DMS79 treated with DMSO at 0.1 percent for 48 hours (cell line): Measurements from ENCODE around the gene CXCR6.

Experiments used
- DNase-seq: peaks from one replicate; lab custom pipeline; 2025; lab: John Stamatoyannopoulos, UW

CXCR6 gene

DNA sequence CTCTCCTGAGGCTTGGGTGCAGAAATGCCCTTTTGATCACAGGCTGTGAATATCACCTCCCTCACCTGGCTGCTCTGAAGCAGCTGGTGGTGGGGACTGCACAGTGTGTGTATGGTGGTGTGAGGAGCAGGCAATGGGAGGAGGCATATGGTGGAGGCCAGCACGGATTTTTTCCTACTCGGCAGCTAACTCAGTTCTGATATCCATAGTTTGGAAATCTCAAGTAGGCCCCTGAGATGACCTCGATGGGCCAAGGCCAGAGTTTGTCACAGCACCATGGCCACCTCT lies 21.3 kb upstream of the CXCR6 start:
- no peak for DNase-seq

DNA sequence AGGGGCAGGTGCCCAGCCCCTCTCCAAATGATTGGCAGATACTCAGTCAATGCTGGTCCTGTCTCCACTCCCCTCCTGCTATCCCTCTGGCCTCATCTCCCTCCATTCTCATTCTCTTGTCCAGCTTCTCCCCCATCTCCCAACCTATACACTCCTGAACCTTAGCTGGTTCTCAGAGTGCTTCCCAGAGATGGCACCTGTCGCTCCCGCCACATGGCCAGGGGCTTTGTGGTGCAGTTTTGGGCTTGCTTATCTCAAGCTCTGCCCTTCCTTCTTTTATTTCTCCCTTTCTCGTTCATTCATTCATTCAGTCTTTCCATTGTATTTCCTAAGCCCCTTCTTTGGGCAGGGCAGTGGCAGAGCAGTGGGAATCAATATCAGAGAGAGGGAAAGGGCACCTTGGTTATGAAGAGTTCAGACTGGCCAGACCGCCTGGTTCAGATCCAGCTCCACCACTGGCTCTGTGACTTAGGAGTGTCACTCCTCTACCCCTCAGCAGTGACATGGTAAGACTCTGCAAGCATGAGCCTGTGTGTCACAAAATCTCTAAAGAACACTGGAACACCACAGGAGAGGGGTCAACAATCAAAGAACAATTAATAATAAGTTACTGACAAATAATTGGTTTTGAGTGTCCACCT lies 20.2 kb upstream of the CXCR6 start:
- no peak for DNase-seq

DNA sequence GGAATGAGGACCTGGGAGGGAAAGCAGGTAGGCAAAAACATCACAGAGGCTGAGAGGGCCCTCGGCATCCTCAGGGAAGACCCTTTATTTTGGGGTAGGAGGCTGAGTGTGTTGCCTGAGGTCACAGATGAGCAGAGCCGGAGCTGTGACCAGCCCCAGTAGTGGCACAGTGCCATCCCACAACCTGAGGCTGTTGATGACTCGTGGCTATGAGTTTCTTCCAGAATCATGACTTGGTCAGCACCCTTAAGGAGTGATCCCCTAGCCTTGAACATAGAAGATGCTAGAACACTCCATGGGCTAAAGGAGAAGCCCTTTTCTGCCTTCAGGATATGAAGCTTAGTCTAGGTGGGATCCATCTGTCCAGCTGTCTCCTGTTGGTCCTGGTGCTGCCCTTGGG lies 19.5 kb upstream of the CXCR6 start:
- no peak for DNase-seq

DNA sequence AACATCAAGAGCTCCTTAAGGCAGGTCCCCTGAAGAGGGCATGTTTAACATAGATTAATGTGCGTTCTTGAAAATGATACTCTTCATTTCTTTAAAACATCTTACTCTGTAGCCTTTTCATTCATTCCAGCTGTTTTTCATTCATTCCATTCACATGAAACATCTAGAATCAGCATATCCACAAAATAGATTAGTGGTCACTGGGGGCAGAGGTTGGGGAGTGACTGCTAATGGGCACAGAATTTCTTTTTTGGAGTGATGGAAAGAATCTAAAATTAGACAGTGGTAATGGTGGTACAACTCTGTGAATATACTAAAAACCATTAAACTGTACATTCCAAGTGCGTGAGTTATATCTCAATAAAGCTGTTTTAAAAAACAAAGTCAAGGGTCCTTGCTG lies 15.4 kb upstream of the CXCR6 start:
- no peak for DNase-seq

DNA sequence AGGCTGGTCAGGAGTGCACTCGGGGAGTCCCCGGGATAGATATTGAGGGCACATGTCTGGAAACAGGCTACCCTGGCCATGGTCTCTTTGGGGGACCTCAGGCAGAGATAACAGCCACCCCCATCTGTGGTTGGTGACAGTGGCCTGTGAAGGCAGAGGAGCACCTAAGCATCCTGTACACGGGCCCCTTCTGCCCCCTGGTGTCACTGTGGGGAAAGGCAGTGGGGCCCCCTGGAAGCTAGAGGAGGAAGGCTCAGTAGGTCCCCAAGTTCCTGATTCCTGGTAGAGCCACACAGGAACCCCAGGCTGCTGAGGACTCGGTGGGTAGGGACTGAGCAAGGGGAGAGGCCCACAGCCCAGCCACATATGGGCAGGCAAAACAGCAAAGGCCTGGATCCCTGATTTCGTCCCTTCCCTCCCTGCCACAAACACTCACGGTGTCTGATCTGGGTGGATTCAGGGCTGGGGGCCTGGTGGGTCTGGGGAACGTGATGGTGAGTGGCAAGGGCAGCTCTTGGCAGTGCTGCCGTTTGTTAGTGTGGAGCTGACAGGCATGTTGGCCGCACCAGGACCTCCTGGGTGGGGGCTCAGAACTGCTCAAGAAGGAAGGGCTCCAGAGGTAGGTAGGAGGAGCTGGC lies 14.1 kb upstream of the CXCR6 start:
- no peak for DNase-seq

DNA sequence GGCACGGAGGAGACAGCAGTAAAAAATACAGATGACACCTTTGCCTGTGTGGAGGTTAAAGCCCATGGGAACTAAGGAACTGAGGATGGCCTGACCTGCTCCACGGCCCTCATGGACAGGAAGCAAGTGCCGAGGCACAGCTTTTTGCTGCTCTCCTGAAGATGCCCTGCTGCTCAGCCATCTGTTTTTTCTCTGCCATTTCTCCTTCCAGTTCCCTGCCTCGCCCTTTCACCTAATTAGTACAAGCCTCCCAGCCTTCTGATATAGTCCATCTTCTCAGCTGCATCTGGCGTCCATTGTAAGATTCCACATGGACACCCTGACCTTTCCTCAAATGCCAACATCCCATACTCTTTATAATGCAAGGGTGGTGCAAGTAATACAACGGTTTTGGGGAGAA lies 11.8 kb upstream of the CXCR6 start:
- no peak for DNase-seq

DNA sequence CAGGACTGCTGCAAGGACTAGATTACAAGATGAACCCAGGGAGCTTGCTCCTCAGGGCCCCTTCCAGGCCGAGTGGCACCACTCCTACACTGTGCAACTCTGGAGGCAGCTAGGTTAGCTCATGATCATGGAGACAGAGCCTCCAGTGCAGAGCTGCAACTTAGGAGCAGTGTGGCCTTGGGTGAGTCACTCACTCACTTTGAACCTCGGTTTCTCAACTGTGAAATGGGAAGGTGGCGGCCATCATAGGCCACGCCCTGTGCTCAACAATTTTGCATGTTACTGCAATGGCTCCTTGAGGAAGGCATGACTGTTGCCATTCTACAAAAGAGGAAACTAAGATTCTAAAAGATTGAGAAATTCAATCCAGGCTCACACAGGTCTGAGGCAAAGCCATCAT lies 11.2 kb upstream of the CXCR6 start:
- DNase-seq = no peak

DNA sequence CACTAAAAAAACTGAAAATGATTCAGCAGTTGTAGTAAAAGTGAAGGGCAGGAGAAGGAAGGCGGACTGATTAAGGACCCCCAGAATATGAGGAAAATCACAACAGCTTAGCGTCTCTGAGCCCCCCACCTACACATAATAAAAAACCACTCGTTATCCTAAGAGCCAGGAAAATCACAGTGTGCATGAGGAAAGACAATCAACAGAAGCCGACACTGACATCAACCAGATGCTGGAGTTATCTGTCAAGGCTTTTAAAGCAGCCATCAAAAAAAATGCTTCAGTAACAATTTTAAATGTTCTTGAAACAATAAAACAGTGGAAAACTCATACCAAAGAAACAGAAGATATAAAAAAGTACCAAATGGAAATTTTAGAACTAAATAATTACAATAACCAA lies 9.7 kb upstream of the CXCR6 start:
- DNase-seq = no peak

DNA sequence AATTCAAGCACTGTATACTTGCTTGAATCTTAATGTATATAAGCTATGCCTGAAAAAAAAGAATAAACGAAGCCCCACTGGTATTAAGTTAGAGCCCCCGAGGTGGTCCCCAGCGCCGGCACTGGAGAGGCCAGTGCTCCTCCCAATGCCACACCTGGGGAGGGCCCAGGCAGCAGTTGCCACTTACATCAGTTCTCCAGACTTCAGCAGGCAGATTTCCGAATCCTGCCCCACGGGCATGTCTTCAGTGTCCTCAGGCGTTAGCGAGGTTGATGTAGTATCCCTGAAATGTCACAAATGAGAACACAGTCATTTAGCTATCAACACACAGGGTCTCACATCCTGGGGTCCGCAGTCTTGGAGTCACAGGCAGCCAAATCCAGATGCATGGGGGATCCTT lies 7.0 kb upstream of the CXCR6 start:
- DNase-seq = no peak

DNA sequence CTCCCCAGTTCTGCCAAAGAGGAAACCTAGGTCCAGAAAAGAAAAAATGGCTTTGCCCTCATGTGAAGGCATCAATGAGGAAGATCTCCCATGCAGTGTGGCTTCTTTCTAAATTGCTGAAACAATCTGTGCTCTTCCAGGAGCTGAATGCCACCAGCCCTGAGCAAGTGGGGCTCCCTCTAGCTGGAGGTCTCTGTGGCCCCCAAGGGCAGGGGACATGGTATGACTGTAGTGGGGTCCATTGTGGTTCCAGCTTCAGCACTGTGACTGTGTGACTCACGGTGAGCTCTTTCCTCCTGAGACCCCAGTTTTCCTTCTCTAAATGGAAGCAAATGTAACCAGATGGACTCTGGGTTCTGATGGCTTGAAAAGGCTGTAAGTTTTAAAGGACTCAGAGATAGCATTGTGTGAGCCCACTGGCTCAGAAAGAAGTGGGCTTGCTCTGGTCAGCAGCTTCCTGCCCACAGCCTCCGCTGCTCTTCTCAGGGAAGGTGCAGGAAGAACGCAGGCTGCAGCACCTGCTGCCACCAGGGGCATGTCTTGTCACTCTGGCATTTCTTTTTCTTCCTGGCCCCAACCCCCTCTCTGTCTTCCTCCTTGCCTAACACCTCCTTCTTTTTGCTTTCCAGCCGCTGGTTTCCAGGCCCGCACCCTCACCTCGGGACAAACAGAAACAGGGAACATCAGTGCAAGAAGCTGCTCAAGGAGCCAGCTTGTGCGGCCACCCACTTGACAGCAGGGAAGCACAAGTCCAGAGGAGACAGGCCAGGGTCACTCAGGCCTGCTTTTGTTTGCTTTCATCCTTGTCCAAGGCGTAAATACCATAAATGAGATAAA lies 5.8 kb upstream of the CXCR6 start:
- no peak for DNase-seq

DNA sequence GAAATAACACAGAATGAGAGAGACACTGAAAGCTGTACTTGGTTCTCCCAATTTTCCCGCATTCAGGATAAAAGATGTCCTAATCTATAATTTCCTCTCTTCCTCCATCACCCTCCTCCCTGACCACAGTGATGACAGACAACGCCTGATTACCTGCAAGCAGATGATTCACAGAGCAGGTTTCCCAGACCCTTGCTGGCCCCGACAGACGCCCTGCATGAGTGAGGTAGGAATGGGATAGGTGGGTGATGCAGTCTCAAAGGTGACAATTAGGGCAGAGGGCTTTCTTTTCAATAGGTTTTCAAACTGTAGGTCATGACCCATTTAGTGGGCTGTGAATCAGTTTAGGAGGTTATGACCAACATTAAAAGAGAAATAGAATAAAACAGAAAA lies 5.2 kb upstream of the CXCR6 start:
- DNase-seq = no peak

DNA sequence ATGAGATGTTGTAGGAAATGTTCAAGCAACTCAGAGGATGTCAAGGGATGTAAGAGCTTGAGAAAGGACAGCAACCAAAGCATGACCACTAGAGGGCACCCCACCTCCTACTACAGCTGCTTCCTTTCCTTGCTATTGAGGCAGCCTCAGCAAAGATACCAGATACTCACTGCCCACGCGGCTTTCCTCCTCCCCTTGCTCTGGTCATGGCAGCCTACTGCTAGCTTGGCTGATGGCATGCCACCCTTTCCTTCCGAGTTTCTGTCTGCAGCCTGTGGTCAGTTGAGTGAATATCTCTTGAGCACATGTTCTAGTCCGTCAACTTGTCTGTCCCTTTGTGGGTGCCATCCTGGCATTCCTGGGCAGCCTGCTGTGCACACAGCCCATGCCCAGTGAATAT lies 4.4 kb upstream of the CXCR6 start:
- DNase-seq = peak; percentile 16

DNA sequence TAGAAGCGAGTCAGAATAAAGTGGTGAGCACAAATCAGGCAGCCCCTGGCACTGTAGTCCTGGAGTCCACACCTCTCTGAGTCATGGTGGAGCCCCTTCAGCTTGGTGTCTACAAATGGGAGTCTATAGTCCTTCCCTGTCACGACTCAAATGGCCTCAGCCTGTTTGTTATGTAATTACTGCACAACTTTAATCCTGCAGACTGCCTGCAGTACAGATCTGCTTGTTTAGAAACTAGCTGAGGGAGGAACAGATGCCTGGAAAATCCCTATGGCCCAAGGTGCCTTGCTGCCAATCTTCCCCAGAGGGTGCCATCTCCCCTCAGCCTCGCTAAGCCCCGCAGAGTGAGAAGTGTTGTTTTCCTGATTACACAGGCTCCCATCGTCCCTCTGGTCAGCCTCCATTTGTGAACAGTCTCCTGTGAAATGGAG lies 3.9 kb upstream of the CXCR6 start:
- no peak for DNase-seq

DNA sequence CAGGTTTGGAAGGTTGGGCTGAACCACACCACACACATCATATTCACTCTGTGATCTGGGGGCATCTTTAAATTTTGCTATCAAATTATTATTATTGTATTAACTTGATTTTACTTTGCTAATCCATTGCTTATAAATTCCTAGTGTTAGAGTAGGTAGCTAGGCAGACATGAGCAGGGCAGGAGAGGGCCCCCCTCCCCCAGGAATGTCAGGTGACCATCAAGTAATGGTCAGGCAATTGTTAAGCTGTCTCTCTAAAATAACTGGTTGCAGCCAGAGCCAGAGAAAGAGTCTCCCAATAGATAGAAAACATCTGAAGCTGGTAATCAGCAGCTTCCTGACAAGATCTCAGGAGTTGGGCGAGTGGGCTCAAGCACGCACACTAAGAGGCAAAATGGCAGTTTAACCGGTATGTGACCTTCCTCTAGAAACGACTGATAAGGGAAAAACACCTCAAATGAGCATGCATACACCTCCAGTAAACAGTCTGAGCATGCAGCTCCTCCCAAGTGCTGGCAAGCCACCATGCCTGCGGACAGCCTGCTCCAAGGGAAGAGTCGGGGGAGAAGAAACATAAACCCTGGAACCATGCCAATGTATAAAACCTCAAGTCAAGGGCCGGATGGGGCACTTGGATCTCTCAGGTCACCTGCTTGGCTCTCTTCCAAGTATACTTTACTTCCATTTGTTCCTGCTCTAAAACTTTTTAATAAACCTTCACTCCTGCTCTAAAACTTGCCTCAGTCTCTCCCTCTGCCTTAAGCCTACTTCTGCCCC lies 3.1 kb upstream of the CXCR6 start:
- peak; percentile 50 for DNase-seq

DNA sequence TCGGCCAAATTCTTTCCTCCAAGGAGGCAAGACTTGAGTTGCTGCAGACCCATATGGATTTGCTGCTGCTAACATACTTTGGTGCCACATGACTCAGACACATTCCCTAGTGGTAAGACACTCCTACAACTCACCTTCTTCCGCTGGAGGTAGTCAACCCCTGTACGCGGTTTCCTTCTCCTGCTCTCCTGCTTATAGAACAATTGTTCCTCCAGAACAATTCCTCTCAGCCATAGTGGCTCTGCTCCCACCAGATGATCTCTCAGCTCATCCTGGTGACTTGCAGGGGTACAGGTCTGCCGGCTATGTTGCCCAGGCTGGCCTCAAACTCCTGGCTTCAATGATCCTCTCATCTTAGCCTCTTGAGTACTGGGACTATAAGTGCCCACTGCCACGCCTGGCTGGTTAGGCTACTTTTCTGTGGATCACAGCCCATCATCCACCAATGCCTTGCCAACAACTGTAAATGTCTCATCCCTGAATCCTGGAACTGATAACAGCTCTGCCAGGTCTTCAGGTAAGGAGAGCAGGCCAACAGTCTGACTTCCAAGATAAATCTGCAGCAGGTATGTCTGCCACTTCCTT lies 2.4 kb upstream of the CXCR6 start:
- DNase-seq = no peak

DNA sequence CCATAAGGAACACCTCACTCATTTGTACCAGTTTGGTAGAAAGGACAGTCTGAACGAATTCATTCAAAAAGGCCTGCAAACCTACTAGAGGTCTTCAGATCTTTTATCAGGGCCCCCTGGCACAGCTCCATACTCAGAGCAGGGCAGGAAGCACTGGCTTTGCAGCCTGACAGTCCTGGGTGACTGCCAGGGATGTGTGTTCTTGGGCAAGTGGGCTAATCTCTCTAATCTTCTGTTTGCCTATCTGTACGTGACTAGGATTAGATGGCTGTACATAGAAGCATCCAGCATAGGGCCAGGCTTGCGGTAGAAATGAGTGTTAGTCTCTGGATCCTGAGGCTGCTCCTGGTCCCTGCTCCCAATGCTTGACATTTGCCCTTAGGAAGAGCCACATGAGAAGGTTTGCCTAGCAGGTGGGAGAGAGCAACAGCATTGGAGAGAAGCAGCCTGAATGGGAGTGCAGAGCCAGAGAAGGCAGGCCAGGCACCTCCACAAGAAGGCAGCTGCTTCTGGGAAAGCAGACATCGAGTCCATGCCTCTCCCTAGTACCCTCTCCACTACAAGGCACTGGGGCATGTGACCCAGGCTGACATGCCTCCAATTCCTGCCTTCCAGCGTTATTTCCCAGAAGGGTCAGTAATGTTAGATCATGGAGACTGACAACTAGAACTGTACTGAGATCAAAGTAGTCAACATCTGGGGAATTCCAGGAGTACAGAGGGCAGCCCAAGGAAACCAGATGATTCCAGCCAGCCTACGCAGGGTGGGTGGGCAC lies 1.0 kb upstream of the CXCR6 start:
- DNase-seq = no peak

DNA sequence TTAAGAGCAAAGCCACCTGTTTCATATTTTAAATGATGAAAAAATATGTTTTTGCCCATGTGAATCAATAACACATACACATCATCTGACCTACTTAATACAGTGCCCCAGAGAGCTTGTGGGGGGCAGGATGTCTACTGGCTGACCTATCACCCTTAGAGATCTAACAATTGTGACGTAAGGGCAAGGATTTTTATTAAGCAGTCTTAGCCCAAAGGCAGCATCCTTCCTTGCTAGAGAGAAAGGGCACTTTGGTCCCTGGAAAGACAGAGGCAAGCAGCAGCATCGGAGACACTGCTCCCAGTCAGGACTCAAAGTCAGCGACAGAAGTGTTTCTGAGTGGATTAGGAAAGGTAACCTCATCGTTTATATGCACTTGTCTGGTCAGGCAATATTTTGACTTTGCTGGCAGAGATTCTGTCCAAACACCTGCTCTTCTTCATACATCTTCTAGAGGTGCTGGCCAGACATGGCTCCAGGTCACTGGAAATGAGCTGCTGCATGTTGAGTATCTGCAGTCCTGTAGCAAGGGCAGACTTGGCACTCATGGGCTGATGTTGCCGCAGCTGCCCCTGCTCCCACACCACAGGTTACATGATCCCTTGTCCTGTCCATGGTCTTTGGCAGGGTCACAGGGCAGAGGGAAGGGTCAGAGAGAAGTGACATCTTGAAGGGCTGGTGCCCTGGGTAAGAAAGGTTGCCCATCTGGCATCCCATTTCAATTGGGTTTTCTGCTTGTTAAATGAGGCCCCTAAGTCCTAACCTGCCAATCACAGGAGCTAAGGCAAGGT lies 1.8 kb downstream of the CXCR6 start:
- no peak for DNase-seq

DNA sequence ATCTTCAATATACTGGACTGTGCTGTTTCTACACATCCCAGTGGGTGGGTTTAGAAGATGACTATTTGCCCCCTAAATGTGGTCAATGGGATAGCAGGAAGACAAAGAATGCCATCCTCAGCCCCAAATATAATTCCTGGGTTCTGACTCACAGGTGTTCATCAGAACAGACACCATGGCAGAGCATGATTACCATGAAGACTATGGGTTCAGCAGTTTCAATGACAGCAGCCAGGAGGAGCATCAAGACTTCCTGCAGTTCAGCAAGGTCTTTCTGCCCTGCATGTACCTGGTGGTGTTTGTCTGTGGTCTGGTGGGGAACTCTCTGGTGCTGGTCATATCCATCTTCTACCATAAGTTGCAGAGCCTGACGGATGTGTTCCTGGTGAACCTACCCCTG lies 3.0 kb downstream of the CXCR6 start:
- no peak for DNase-seq

DNA sequence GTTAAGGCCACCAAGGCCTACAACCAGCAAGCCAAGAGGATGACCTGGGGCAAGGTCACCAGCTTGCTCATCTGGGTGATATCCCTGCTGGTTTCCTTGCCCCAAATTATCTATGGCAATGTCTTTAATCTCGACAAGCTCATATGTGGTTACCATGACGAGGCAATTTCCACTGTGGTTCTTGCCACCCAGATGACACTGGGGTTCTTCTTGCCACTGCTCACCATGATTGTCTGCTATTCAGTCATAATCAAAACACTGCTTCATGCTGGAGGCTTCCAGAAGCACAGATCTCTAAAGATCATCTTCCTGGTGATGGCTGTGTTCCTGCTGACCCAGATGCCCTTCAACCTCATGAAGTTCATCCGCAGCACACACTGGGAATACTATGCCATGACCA lies 3.6 kb downstream of the CXCR6 start:
- no peak for DNase-seq

DNA sequence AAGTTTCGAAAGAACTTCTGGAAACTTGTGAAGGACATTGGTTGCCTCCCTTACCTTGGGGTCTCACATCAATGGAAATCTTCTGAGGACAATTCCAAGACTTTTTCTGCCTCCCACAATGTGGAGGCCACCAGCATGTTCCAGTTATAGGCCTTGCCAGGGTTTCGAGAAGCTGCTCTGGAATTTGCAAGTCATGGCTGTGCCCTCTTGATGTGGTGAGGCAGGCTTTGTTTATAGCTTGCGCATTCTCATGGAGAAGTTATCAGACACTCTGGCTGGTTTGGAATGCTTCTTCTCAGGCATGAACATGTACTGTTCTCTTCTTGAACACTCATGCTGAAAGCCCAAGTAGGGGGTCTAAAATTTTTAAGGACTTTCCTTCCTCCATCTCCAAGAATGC lies 4.1 kb downstream of the CXCR6 start:
- DNase-seq = no peak

DNA sequence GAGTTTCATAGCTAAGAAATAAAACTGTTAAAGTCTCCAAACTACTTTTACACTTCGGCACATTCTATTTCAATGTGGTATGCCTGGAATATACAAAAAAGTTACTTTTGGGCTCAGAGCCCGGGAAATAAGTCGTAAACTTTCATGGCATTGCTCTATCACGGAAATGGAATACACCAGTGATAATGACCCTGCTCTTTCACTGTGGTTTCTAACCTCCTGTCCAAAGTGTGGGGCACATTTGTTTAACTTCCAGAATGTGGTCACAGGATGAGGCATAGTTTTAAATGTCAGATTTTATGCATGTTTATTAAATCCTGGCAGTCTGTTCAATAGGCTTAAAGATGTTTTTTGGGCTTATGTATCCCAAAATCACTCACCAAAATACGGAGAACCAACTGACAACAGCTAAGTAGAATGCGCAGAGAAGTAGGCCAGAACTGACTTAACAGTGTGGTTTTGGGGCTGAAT lies 5.1 kb downstream of the CXCR6 start:
- no peak for DNase-seq
